Esophagus muscularis mucosa (tissue), 4 donors: ENCODE data around the gene NUDT3. TPM values are rescaled to one million over a fixed set of nuclear protein-coding genes. Genes with fewer than 3 reads are reported as not detected.
A peak's percentile ranks its signal among the peaks of the same experiment; 100 is the strongest.

Source experiments
- DNase-seq: peaks from one replicate; pipeline ENCODE4 v3.0.0-alpha.2; 2017; ENCODE audit errors: extremely low spot score
- H3K27ac ChIP-seq, 4 donors: fragments of 200-600 bp; sonication (generic); replicated peaks in 1 of 4; 1 replicate in 3 of 4; 2 replicates in 1 of 4; pipeline ENCODE4 v1.5.1; 2016 to 2019; ENCODE audit warnings: mild to moderate bottlenecking in 1 of 4
- H3K27me3 ChIP-seq, 4 donors: fragments of 200-600 bp; sonication (generic); one replicate each; pipeline versions ENCODE4 v1.5.1 to v1.6.0; 2016 to 2019
- H3K36me3 ChIP-seq, 4 donors: fragments of 200-600 bp; sonication (generic); one replicate each; pipeline ENCODE4 v1.5.1; 2016 to 2019
- H3K4me1 ChIP-seq, 4 donors: fragments of 200-600 bp; sonication (generic); one replicate each; pipeline ENCODE4 v1.5.1; 2016 to 2019
- H3K4me3 ChIP-seq, 4 donors: fragments of 200-600 bp; sonication (generic); 1 replicate in 2 of 4; 2 replicates in 2 of 4; pipeline ENCODE4 v1.5.1; 2016 to 2019; ENCODE audit warnings: mild to moderate bottlenecking in 4 of 4, moderate library complexity in 1 of 4
- H3K9me3 ChIP-seq, 4 donors: fragments of 200-600 bp; sonication (generic); 1 replicate in 3 of 4; 2 replicates in 1 of 4; pipeline ENCODE4 v1.5.1; 2016 to 2019
- CTCF ChIP-seq, 3 experiments: fragments of 200-600 bp in 2 of 3; fragments of 450-650 bp in 1 of 3; sonication (generic) in 2 of 3; IDR thresholded peaks; one replicate each; pipeline ENCODE4 v1.5.1; 2017 to 2019; ENCODE audit warnings: antibody characterized with exemption in 3 of 3, mild to moderate bottlenecking in 2 of 3, moderate library complexity in 1 of 3
- EP300 ChIP-seq: sonication (generic); formaldehyde crosslinking; IDR thresholded peaks from one replicate; pipeline ENCODE4 v1.6.1; 2017; ENCODE audit warnings: antibody characterized with exemption
- POLR2A ChIP-seq: fragments of 450-650 bp; IDR thresholded peaks from one replicate; pipeline ENCODE4 v1.6.1; 2017; ENCODE audit warnings: antibody characterized with exemption, moderate library complexity, mild to moderate bottlenecking, low read depth
- POLR2AphosphoS5 ChIP-seq, 2 donors: sonication (generic); formaldehyde crosslinking; IDR thresholded peaks; one replicate each; pipeline ENCODE4 v1.6.1; 2017; ENCODE audit warnings: antibody characterized with exemption in 2 of 2
- WGBS: methylation state at CpG from one replicate; pipeline ENCODE4 v1.1.5; 2018; 5-methylcytosine and 5-hydroxymethylcytosine counted together
- intact Hi-C: fragments of 100-400 bp; cut with DNase I; formaldehyde crosslinking; loops from one replicate; pipeline ENCODE4 v1.15.1; 2023
- total RNA-seq, 4 donors: library from RNA; depleted of rRNA; stranded (reverse); fragments of >200 nt; gene quantifications; one replicate each; pipeline versions ENCODE4 v1.1.0 to v1.2.1, GENCODE V29; 2016

The NUDT3 gene
- total RNA-seq, 4 donors from 2014 or later: 37.1 to 57.2 (median 47.4) TPM

GRCh38 chr6:34234667-34235306 lies 157.7 kb downstream of the NUDT3 start:
- H3K4me1 ChIP-seq: peaks cover 20 to 29% (median 28%) of the 10 kb centered on the region in 4 donors
- peak overlapping the region; percentile 90 to 93 (median 91) for H3K27ac ChIP-seq
- 87% methylated on average over 49 of the region's 53 CpGs for WGBS
- H3K9me3 ChIP-seq: no peaks in the 10 kb centered on the region
- H3K4me3 ChIP-seq: peak overlapping the region in 3 of 4 donors; percentile 76 to 83 (median 76)
- DNase-seq: no peak
- H3K27me3 ChIP-seq: no peaks in the 10 kb centered on the region
- intact Hi-C loops: no loop called here
- no peaks in the 10 kb centered on the region for H3K36me3 ChIP-seq
- no peak for TF ChIP-seq CTCF (IDR thresholded peaks at IDR 0.05)
- TF ChIP-seq POLR2AphosphoS5 (IDR thresholded peaks at IDR 0.05): no peak
- TF ChIP-seq EP300: no peak
- TF ChIP-seq POLR2A: no peak

- 94% methylated on average over 7 of the region's 7 CpGs for WGBS
- no peaks in the 10 kb centered on the region for H3K9me3 ChIP-seq
- H3K27me3 ChIP-seq: no peaks in the 10 kb centered on the region
- intact Hi-C loops: no loop called here
- no peak overlapping the region for H3K4me3 ChIP-seq
- peak overlapping the region in 3 of 4 donors; percentile 90 to 91 (median 91) for H3K27ac ChIP-seq
- H3K4me1 ChIP-seq: peaks cover 20 to 29% (median 28%) of the 10 kb centered on the region in 4 donors
- TF ChIP-seq EP300: no peak
- no peak for TF ChIP-seq POLR2A
- no peak for TF ChIP-seq POLR2AphosphoS5 (IDR thresholded peaks at IDR 0.05)
- TF ChIP-seq CTCF (IDR thresholded peaks at IDR 0.05): no peak
- DNase-seq: no peak
- H3K36me3 ChIP-seq: no peaks in the 10 kb centered on the region
Observed at GRCh38 chr6:34233867-34234266, 158.6 kb downstream of the NUDT3 start.

- H3K36me3 ChIP-seq: no peaks in the 10 kb centered on the region
- peaks cover 12 to 21% (median 19%) of the 10 kb centered on the region in 4 donors for H3K4me1 ChIP-seq
- TF ChIP-seq CTCF (IDR thresholded peaks at IDR 0.05) (no peak), POLR2A (no peak), EP300 (no peak), POLR2AphosphoS5 (IDR thresholded peaks at IDR 0.05) (no peak)
- WGBS: 78% methylated on average over 5 of the region's 5 CpGs
- intact Hi-C loops: no loop called here
- H3K4me3 ChIP-seq: no peak overlapping the region
- DNase-seq: no peak
- H3K27ac ChIP-seq: no peak overlapping the region
- no peaks in the 10 kb centered on the region for H3K27me3 ChIP-seq
- H3K9me3 ChIP-seq: no peaks in the 10 kb centered on the region
Observed at GRCh38 chr6:34232901-34233300, 159.6 kb downstream of the NUDT3 start.

- no peak for DNase-seq
- Histone ChIP-seq H3K27me3 (no peaks in the 10 kb centered on the region), H3K27ac (no peak overlapping the region), H3K4me3 (no peak overlapping the region), H3K4me1 (peaks cover 10 to 17% (median 16%) of the 10 kb centered on the region in 4 donors), H3K36me3 (no peaks in the 10 kb centered on the region), H3K9me3 (no peaks in the 10 kb centered on the region)
- intact Hi-C loops: no loop called here
- TF ChIP-seq POLR2AphosphoS5 (IDR thresholded peaks at IDR 0.05) (no peak), EP300 (no peak), CTCF (IDR thresholded peaks at IDR 0.05) (no peak), POLR2A (no peak)
- 96% methylated on average over 17 of the region's 17 CpGs for WGBS
Observed at GRCh38 chr6:34231566-34232336, 160.7 kb downstream of the NUDT3 start.
